Panc1 (cell line): ENCODE data around the gene PRKAG2.

Experiments used
- POLR2AphosphoS5 ChIP-seq: IDR thresholded peaks from 2 replicates; pipeline ENCODE4 v1.6.1; 2012; ENCODE audit warnings: mild to moderate bottlenecking, low read depth, low read length, moderate library complexity
- SIN3A ChIP-seq: IDR thresholded peaks from 2 replicates; pipeline ENCODE4 v1.6.1; 2012; ENCODE audit warnings: low read depth, mild to moderate bottlenecking, low read length, moderate library complexity, borderline replicate concordance; ENCODE audit not compliant: insufficient read depth
- TCF7L2 ChIP-seq: IDR thresholded peaks from 2 replicates; pipeline ENCODE4 v1.6.1; 2011; ENCODE audit warnings: mild to moderate bottlenecking, low read depth, low read length, inconsistent platforms
- TF ChIP-seq, protein P1 (sequence below): fragments of 450-650 bp; IDR thresholded peaks from 2 replicates; pipeline ENCODE4 v1.5.1; 2017; ENCODE audit warnings: mild to moderate bottlenecking
- TF ChIP-seq, protein P2 (sequence below), 2 experiments: IDR thresholded peaks; 2 replicates each; pipeline ENCODE4 v1.6.1; 2011 to 2012; ENCODE audit warnings: low read depth in 2 of 2, control low read depth in 1 of 2, low read length in 1 of 2, mild to moderate bottlenecking in 1 of 2, moderate library complexity in 1 of 2; ENCODE audit not compliant: insufficient read depth in 1 of 2

DNA sequence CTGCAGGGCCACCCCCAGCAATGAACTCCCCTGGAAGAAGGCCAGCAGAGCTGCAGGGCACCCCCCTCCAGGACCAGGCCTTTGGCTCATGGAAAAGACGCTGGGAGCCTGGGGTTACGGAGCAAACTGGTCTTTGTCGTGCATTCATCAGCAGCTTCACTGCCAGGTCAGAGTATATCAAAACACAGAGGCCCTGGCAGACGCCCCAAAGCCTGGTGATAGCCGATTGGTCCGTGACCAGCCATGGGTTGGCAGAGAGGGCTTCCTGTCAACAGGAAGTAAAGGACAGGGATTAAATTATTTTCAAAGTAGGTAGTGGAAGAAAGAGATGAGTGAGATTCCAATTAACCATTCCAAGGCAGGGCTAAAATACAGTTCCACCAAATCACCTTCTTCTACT, 9.0 kb downstream of the PRKAG2 start:
- TF ChIP-seq, protein P1, sequence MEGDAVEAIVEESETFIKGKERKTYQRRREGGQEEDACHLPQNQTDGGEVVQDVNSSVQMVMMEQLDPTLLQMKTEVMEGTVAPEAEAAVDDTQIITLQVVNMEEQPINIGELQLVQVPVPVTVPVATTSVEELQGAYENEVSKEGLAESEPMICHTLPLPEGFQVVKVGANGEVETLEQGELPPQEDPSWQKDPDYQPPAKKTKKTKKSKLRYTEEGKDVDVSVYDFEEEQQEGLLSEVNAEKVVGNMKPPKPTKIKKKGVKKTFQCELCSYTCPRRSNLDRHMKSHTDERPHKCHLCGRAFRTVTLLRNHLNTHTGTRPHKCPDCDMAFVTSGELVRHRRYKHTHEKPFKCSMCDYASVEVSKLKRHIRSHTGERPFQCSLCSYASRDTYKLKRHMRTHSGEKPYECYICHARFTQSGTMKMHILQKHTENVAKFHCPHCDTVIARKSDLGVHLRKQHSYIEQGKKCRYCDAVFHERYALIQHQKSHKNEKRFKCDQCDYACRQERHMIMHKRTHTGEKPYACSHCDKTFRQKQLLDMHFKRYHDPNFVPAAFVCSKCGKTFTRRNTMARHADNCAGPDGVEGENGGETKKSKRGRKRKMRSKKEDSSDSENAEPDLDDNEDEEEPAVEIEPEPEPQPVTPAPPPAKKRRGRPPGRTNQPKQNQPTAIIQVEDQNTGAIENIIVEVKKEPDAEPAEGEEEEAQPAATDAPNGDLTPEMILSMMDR: no peak
- TF ChIP-seq POLR2AphosphoS5: no peak
- TF ChIP-seq, protein P2, sequence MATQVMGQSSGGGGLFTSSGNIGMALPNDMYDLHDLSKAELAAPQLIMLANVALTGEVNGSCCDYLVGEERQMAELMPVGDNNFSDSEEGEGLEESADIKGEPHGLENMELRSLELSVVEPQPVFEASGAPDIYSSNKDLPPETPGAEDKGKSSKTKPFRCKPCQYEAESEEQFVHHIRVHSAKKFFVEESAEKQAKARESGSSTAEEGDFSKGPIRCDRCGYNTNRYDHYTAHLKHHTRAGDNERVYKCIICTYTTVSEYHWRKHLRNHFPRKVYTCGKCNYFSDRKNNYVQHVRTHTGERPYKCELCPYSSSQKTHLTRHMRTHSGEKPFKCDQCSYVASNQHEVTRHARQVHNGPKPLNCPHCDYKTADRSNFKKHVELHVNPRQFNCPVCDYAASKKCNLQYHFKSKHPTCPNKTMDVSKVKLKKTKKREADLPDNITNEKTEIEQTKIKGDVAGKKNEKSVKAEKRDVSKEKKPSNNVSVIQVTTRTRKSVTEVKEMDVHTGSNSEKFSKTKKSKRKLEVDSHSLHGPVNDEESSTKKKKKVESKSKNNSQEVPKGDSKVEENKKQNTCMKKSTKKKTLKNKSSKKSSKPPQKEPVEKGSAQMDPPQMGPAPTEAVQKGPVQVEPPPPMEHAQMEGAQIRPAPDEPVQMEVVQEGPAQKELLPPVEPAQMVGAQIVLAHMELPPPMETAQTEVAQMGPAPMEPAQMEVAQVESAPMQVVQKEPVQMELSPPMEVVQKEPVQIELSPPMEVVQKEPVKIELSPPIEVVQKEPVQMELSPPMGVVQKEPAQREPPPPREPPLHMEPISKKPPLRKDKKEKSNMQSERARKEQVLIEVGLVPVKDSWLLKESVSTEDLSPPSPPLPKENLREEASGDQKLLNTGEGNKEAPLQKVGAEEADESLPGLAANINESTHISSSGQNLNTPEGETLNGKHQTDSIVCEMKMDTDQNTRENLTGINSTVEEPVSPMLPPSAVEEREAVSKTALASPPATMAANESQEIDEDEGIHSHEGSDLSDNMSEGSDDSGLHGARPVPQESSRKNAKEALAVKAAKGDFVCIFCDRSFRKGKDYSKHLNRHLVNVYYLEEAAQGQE (IDR thresholded peaks at IDR 0.05; ENCODE audit: insufficient read depth in 1 of 2, low read depth in 2 of 2, low read length in 1 of 2): no peak
- no peak for TF ChIP-seq TCF7L2
- TF ChIP-seq SIN3A: no peak
